ENCODE measurements around the gene PAEP. TPM values are rescaled to one million over a fixed set of nuclear protein-coding genes. Genes with fewer than 3 reads are reported as not detected.
A peak's percentile ranks its signal among the peaks of the same experiment; 100 is the strongest.

Gene PAEP
- total RNA-seq, 1 donor from 2014 or later: not detected

DNA sequence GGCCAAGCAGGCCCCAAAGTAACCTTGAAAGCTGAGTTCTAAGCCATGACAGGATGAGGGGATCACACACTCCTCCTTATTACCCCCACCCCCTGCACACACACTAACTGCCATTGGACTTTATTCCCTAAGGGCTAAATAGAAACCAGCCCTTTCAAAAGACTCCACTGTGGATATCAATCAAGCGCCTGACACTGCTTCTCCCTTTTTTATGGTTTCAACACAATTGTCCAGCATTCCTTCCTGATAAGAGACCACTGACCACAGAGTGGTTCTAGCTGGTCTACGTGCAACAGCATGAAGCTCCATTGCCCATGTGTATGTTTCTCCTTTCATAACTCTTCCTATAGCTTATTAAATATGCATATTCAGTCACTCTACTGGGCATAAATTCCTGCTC lies 34.7 kb downstream of the PAEP start:
- no peak for DNase-seq (ENCODE audit: low read depth)
- TF ChIP-seq, protein P1, sequence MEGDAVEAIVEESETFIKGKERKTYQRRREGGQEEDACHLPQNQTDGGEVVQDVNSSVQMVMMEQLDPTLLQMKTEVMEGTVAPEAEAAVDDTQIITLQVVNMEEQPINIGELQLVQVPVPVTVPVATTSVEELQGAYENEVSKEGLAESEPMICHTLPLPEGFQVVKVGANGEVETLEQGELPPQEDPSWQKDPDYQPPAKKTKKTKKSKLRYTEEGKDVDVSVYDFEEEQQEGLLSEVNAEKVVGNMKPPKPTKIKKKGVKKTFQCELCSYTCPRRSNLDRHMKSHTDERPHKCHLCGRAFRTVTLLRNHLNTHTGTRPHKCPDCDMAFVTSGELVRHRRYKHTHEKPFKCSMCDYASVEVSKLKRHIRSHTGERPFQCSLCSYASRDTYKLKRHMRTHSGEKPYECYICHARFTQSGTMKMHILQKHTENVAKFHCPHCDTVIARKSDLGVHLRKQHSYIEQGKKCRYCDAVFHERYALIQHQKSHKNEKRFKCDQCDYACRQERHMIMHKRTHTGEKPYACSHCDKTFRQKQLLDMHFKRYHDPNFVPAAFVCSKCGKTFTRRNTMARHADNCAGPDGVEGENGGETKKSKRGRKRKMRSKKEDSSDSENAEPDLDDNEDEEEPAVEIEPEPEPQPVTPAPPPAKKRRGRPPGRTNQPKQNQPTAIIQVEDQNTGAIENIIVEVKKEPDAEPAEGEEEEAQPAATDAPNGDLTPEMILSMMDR (conservative IDR thresholded peaks at IDR 0.05; ENCODE audit: low read depth, low read length): no peak
- no peak overlapping the region for H3K4me3 ChIP-seq (ENCODE audit: low read depth, low read length)

DNA sequence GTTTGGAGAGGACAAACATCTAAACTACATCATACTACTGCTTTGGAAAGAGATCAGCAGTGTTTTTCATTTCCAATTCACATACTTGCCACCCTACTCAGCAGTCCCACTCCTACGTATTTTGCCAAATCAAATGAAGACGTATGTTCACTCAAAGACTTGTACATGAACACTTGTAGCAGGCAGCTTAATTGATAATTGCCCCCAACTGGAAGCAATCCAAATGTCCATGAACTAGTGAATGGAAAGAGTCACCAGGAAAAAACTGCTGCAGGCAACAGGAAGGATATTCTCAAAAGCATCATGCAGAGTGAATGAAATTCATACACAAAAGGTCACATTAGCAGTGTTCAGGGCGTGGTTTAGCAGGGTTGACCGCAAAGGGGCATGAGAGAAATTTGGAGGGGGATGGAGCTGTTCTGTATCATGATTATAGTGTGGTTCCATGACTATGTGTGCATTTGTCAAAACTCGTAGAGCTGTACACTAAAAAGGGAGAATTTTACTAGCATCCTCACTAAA lies 38.8 kb downstream of the PAEP start:
- H3K4me3 ChIP-seq (ENCODE audit: low read depth, low read length): no peak overlapping the region
- TF ChIP-seq, protein P1 (conservative IDR thresholded peaks at IDR 0.05; ENCODE audit: low read depth, low read length): no peak
- no peak for DNase-seq (ENCODE audit: low read depth)

DNA sequence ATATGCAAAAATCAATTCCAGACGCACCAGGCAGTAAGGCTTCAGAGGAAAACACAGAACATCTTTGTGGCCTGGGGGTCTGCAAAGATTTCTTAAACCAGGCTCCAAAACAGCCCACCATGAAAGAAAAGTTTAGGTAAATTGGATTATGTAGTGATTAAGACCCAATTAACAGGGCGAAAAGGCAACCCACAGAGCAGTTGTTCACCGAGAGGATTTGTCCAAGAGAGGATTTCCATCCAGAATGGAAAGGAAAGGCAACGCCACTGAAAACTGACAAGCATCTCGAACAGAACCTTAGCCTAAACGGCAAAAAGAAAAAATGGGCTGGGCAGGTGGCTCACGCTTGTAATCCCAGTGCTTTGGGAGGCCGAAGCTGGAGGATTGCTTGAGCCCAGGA lies 40.4 kb downstream of the PAEP start:
- DNase-seq (ENCODE audit: low read depth): no peak
- H3K4me3 ChIP-seq (ENCODE audit: low read depth, low read length): no peak overlapping the region
- TF ChIP-seq, protein P1 (conservative IDR thresholded peaks at IDR 0.05; ENCODE audit: low read depth, low read length): no peak

DNA sequence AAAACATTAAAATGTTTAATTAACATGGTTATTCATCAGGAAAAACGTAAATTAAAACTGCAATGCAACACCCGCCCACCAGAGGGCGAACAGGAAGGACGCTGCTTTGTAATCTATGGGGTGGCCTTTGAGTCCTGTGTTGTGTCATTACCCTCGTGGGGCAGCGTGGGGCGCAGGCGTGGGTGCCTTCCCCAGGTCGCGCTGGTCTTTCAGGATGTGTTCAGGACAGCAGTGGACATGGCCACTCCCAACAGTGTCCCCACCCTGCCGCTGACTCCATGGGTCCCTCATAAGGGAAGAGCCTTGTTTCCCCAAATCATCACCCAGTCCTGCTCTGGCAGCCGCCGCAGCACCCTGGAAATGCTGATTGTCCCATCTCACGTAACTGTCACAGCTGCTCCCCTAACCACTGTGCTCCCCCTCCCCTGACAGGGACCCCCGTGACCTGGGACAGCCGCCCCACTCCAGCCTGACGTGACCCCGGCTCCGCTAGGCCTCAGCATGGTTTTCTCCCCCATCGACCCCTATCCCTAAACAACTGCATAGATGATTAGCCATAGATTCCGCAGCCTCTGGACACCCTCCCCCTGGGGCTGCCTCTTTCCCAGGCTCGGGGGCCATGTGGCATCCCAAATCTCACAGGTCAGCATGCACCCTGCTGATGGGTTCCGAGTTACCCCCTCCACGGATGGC lies 41.4 kb downstream of the PAEP start:
- TF ChIP-seq, protein P1 (conservative IDR thresholded peaks at IDR 0.05; ENCODE audit: low read depth, low read length): peak; percentile 69
- no peak overlapping the region for H3K4me3 ChIP-seq (ENCODE audit: low read depth, low read length)
- no peak for DNase-seq (ENCODE audit: low read depth)

DNA sequence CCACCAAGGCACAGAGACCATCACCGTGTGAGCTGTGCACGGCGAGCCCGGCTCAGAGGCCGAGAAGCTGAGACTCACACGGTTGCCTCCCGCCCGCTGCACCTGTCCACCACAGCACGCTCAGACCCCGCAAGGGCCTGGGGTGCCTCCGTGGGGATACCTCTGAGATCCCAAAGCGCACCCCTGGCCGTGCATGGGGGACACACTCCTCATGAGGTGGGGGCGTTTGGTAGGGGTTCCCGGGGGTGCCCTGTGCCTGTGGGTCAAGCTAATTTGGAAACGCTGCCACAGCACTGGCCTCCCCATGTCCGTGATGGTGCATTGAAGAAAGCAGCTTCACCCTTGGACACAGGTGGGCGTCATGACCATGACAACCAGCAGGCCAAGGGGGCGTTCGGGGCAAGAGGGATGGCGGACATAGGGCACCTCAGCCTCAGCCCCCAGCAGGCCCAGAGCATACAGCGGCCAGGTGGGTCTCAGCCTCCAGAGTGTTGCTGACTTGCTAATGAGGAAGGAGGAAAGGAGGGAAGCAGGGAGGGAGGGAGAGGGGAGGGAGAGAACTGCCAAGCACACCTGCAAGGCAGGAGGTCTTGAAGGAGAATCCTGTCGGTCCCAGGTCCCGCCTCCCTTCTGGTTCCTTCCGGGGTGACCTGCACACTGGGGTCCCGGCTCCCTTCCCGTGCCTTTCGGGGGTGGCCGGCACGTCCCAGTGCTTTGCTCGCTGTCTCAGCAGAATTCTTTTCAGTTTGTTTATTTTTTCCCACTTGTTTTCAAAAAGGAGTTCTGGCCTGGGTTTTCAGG lies 43.1 kb downstream of the PAEP start:
- DNase-seq (ENCODE audit: low read depth): no peak
- TF ChIP-seq, protein P1 (conservative IDR thresholded peaks at IDR 0.05; ENCODE audit: low read depth, low read length): no peak
- H3K4me3 ChIP-seq (ENCODE audit: low read depth, low read length): no peak overlapping the region

DNA sequence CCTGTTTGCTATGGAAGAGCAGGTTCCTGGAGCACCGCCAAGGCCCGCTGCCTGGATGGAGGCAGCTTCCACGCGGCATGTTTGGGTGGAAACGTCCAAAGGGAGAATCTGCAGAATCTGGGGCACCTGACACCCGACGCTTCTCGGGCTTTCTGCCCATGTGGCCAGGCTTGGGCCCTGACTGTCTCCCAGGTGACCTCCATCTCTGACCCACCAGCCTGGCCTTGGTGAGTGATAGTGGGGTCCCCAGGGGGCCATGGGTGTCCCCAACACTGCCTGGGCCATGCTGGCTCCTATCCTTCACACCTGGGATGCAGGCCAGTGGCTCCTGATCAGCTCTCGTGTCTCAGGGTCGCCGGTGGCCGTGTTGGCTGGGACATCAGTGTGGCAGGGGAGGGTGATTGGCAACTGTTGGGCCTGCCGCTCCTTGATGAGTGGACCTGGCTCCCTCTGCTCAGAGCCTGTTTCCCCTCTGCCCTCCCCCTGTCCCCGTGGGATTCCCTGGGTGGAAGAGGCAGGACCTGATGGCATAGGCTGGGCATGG lies 43.8 kb downstream of the PAEP start:
- no peak for DNase-seq (ENCODE audit: low read depth)
- TF ChIP-seq, protein P1 (conservative IDR thresholded peaks at IDR 0.05; ENCODE audit: low read depth, low read length): no peak
- no peak overlapping the region for H3K4me3 ChIP-seq (ENCODE audit: low read depth, low read length)

Measured in epithelial cell of proximal tubule (primary cell).